ENCODE results near the gene EFNB3.

Gene EFNB3

GRCh38 chr17:7732981-7733539, 28.1 kb downstream of the EFNB3 start:
- TF ChIP-seq GLIS3 (CRISPR knock-in tag; IDR thresholded peaks at IDR 0.05): no peak
- TF ChIP-seq ZC3H10 (CRISPR knock-in tag; IDR thresholded peaks at IDR 0.05): no peak
- TF ChIP-seq TSHZ2 (CRISPR knock-in tag; IDR thresholded peaks at IDR 0.05): no peak
- TF ChIP-seq POU6F1 (CRISPR knock-in tag; IDR thresholded peaks at IDR 0.05; ENCODE audit: borderline replicate concordance, low read depth): no peak
- TF ChIP-seq CSRNP3 (CRISPR knock-in tag; IDR thresholded peaks at IDR 0.05): no peak
- TF ChIP-seq ZNF70 (CRISPR knock-in tag; IDR thresholded peaks at IDR 0.05): no peak
- TF ChIP-seq OSR1 (CRISPR knock-in tag; IDR thresholded peaks at IDR 0.05): no peak
- no peak for ATAC-seq

GRCh38 chr17:7737601-7738000, 32.6 kb downstream of the EFNB3 start:
- TF ChIP-seq TOX (CRISPR knock-in tag; IDR thresholded peaks at IDR 0.05; ENCODE audit: borderline replicate concordance) (no peak), CSRNP3 (CRISPR knock-in tag; IDR thresholded peaks at IDR 0.05) (no peak), CREB5 (CRISPR knock-in tag; IDR thresholded peaks at IDR 0.05; ENCODE audit: low read depth) (no peak), CSDC2 (CRISPR knock-in tag; IDR thresholded peaks at IDR 0.05) (no peak), ISL1 (CRISPR knock-in tag; IDR thresholded peaks at IDR 0.05) (no peak), GLIS3 (CRISPR knock-in tag; IDR thresholded peaks at IDR 0.05) (no peak), ZNF565 (CRISPR knock-in tag; conservative IDR thresholded peaks at IDR 0.05; ENCODE audit: low read depth) (no peak), PATZ1 (CRISPR knock-in tag; IDR thresholded peaks at IDR 0.05; ENCODE audit: borderline replicate concordance) (no peak), ESRRG (CRISPR knock-in tag; IDR thresholded peaks at IDR 0.05) (no peak), ZFP30 (CRISPR knock-in tag; IDR thresholded peaks at IDR 0.05) (no peak), ZFP3 (CRISPR knock-in tag; IDR thresholded peaks at IDR 0.05) (no peak), TCF4 (CRISPR knock-in tag; IDR thresholded peaks at IDR 0.05; ENCODE audit: borderline replicate concordance) (no peak), ZNF70 (CRISPR knock-in tag; IDR thresholded peaks at IDR 0.05) (no peak), POU6F1 (CRISPR knock-in tag; IDR thresholded peaks at IDR 0.05; ENCODE audit: borderline replicate concordance, low read depth) (no peak), BACH2 (CRISPR knock-in tag; IDR thresholded peaks at IDR 0.05; ENCODE audit: borderline replicate concordance) (no peak), SNAI2 (CRISPR knock-in tag; IDR thresholded peaks at IDR 0.05) (no peak), PPARA (CRISPR knock-in tag; IDR thresholded peaks at IDR 0.05; ENCODE audit: borderline replicate concordance) (no peak), ZC3H10 (CRISPR knock-in tag; IDR thresholded peaks at IDR 0.05) (no peak), ARNTL (CRISPR knock-in tag; IDR thresholded peaks at IDR 0.05; ENCODE audit: borderline replicate concordance, low read depth) (no peak), ZNF8 (CRISPR knock-in tag; IDR thresholded peaks at IDR 0.05) (no peak)
- ATAC-seq: no peak
